Brain pericyte (primary cell): Measurements from ENCODE around the gene CIAPIN1.
"Not testable (repeated sequence)": the region's sequence is repeated elsewhere in the genome, so short reads cannot be mapped to it uniquely, and the experiment has no call there.

Experiments used
- DNase-seq: peaks from one replicate; pipeline ENCODE4 v3.0.0-alpha.2; 2012; ENCODE audit warnings: low read depth, low spot score

CIAPIN1 gene

GRCh38 chr16:57407521-57408353 lies 39.4 kb downstream of the CIAPIN1 start:
- no peak for DNase-seq

GRCh38 chr16:57406881-57407280 lies 40.3 kb downstream of the CIAPIN1 start:
- no peak for DNase-seq

GRCh38 chr16:57405097-57405496 lies 42.1 kb downstream of the CIAPIN1 start:
- no peak for DNase-seq

GRCh38 chr16:57403965-57404817 lies 43.0 kb downstream of the CIAPIN1 start, which contains the start of gene CCL17:
Gene CCL17, plus strand, starts transcription at chr16:57404767. Its CDS starts 9,166 bp downstream, at chr16:57413933.
- DNase-seq, result no peak

- no peak for DNase-seq
Observed at GRCh38 chr16:57401943-57402640, 45.1 kb downstream of the CIAPIN1 start.

GRCh38 chr16:57397493-57397892 lies 49.7 kb downstream of the CIAPIN1 start:
- not testable (repeated sequence) for DNase-seq

GRCh38 chr16:57396786-57397185 lies 50.4 kb downstream of the CIAPIN1 start:
- DNase-seq, result no peak

- no peak for DNase-seq
Observed at GRCh38 chr16:57395026-57395425, 52.2 kb downstream of the CIAPIN1 start.

- DNase-seq, result no peak
Observed at GRCh38 chr16:57394444-57394843, 52.7 kb downstream of the CIAPIN1 start.

- DNase-seq, result no peak
Observed at GRCh38 chr16:57392694-57393093, 54.5 kb downstream of the CIAPIN1 start.

GRCh38 chr16:57391708-57392107 lies 55.5 kb downstream of the CIAPIN1 start:
- DNase-seq, result no peak

GRCh38 chr16:57391300-57391699 lies 55.9 kb downstream of the CIAPIN1 start:
- no peak for DNase-seq

- no peak for DNase-seq
Observed at GRCh38 chr16:57390636-57391295, 56.4 kb downstream of the CIAPIN1 start.

GRCh38 chr16:57389087-57389468 lies 58.1 kb downstream of the CIAPIN1 start:
- DNase-seq, result no peak

GRCh38 chr16:57388359-57389086 lies 58.7 kb downstream of the CIAPIN1 start:
- DNase-seq, result no peak

- DNase-seq, result no peak
Observed at GRCh38 chr16:57387598-57388354, 59.4 kb downstream of the CIAPIN1 start.

GRCh38 chr16:57386381-57386951 lies 60.7 kb downstream of the CIAPIN1 start:
- peak; percentile 29 for DNase-seq

GRCh38 chr16:57385083-57385482 lies 62.1 kb downstream of the CIAPIN1 start:
- DNase-seq, result no peak

GRCh38 chr16:57384248-57385070 lies 62.7 kb downstream of the CIAPIN1 start:
- no peak for DNase-seq
